MCF 10A (cell line): Measurements from ENCODE around the gene KIF21A. TPM values are rescaled to one million over a fixed set of nuclear protein-coding genes. Genes with fewer than 3 reads are reported as not detected.

Source experiments
- BruUV-seq: library from RNA; stranded (reverse); fragments of 400-500 nt; replicated peaks from 2 replicates; lab custom pipeline; 2021; lab: Mats Ljungman, UMichigan
- CTCF ChIA-PET: fragments of 300-600 bp; sonication (Branson Sonifier 250); formaldehyde crosslinking; extraction: SDS; loops from one replicate; lab custom pipeline; 2021; ENCODE audit warnings: antibody characterized with exemption, inconsistent platforms; lab: Yijun Ruan, JAX
- POLR2A ChIA-PET: fragments of 300-600, 350-650 bp; sonication (Branson Sonifier 250); formaldehyde crosslinking; extraction: SDS; loops from one replicate; lab custom pipeline; 2020; ENCODE audit warnings: antibody characterized with exemption, inconsistent platforms; lab: Yijun Ruan, JAX
- DNase-seq: peaks from one replicate; pipeline ENCODE4 v3.0.0-alpha.2; 2018; ENCODE audit not compliant: unreplicated experiment
- H3K27ac Mint-ChIP-seq: one replicate; pipeline ENCODE4 v1.8.0; 2022; ENCODE audit warnings: mild to moderate bottlenecking, low read depth, mixed read lengths; ENCODE audit not compliant: unreplicated experiment
- H3K27me3 Mint-ChIP-seq: one replicate; pipeline ENCODE4 v1.8.0; 2022; ENCODE audit warnings: mixed read lengths; ENCODE audit not compliant: insufficient read depth, unreplicated experiment
- H3K36me3 Mint-ChIP-seq: one replicate; pipeline ENCODE4 v1.8.0; 2022; ENCODE audit warnings: mild to moderate bottlenecking, moderate library complexity, mixed read lengths; ENCODE audit not compliant: insufficient read depth, unreplicated experiment
- H3K4me1 Mint-ChIP-seq: one replicate; pipeline ENCODE4 v1.8.0; 2022; ENCODE audit warnings: mixed read lengths; ENCODE audit not compliant: insufficient read depth, unreplicated experiment
- H3K4me3 Mint-ChIP-seq: one replicate; pipeline ENCODE4 v1.8.0; 2022; ENCODE audit warnings: mild to moderate bottlenecking, moderate library complexity, mixed read lengths; ENCODE audit not compliant: unreplicated experiment
- H3K9me3 Mint-ChIP-seq: one replicate; pipeline ENCODE4 v1.8.0; 2022; ENCODE audit warnings: mixed read lengths; ENCODE audit not compliant: unreplicated experiment
- intact Hi-C: fragments of 100-400 bp; cut with micrococcal nuclease; formaldehyde crosslinking; loops from 2 replicates; pipeline ENCODE4 v1.14.1; 2022
- total RNA-seq: library from RNA; stranded (reverse); gene quantifications from 2 replicates; pipeline ENCODE4 v1.2.3, GENCODE V29; 2022
- TF ChIP-seq, protein P1 (sequence below): fragments of 200-600 bp; IDR thresholded peaks from one replicate; pipeline ENCODE4 v1.8.0; 2022; ENCODE audit warnings: antibody characterized with exemption, mild to moderate bottlenecking; ENCODE audit not compliant: unreplicated experiment

KIF21A gene
- total RNA-seq, 1 experiment from 2014 or later: 53.8 TPM

GRCh38 chr12:39464976-39465695 is 22.2 kb upstream of the KIF21A start:
- Mint-ChIP-seq H3K9me3 (no peaks in the 10 kb centered on the region), H3K27me3 (no peaks in the 10 kb centered on the region), H3K4me1 (peaks cover 13% of the 10 kb centered on the region), H3K4me3 (no peak overlapping the region), H3K36me3 (no peaks in the 10 kb centered on the region), H3K27ac (no peak overlapping the region)
- POLR2A ChIA-PET: interaction anchor here (0.8 to 1.5 kb wide), 4 partner anchors 25 to 155 kb away, joined by 3 to 5 read pairs (median 4); partner anchors contain the start of gene ABCD2
- no TSS peak for BruUV-seq
- intact Hi-C loops: no loop called here
- DNase-seq: peak; percentile 29
- CTCF ChIA-PET: interaction anchor here (0.6 to 1.6 kb wide), 6 partner anchors 21 to 147 kb away, joined by 3 to 5 read pairs (median 3); no protein-coding TSS in a partner anchor
- TF ChIP-seq, protein P1, sequence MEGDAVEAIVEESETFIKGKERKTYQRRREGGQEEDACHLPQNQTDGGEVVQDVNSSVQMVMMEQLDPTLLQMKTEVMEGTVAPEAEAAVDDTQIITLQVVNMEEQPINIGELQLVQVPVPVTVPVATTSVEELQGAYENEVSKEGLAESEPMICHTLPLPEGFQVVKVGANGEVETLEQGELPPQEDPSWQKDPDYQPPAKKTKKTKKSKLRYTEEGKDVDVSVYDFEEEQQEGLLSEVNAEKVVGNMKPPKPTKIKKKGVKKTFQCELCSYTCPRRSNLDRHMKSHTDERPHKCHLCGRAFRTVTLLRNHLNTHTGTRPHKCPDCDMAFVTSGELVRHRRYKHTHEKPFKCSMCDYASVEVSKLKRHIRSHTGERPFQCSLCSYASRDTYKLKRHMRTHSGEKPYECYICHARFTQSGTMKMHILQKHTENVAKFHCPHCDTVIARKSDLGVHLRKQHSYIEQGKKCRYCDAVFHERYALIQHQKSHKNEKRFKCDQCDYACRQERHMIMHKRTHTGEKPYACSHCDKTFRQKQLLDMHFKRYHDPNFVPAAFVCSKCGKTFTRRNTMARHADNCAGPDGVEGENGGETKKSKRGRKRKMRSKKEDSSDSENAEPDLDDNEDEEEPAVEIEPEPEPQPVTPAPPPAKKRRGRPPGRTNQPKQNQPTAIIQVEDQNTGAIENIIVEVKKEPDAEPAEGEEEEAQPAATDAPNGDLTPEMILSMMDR: no peak

DNA sequence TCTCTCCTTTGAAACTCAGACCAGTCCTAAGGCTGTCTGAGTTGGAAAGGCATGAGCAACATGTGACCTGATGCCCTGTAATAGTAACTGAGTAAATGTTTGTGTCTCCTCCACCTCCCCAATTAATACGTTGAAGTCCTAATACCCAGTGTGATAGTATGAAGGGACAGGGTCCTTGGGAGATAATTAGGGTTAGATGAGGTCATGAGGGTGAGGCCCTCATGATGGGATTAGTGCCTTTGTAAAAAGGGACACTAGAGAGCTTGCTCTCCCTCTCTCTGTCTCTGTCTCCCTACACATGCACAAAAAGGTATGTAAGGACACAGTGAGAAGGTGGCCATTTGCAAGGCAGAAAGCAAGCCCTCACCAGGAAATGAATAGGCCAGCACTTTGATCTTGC is 18.1 kb upstream of the KIF21A start:
- intact Hi-C loops: no loop called here
- Mint-ChIP-seq H3K4me3 (no peak overlapping the region), H3K27me3 (no peaks in the 10 kb centered on the region), H3K27ac (no peak overlapping the region), H3K36me3 (no peaks in the 10 kb centered on the region), H3K9me3 (no peaks in the 10 kb centered on the region), H3K4me1 (peaks cover 6% of the 10 kb centered on the region)
- no peak for DNase-seq
- no TSS peak for BruUV-seq
- TF ChIP-seq, protein P1: no peak
- POLR2A ChIA-PET: interaction anchor here (1.0 kb wide), 2 partner anchors 16 to 30 kb away, joined by 3 to 5 read pairs; no protein-coding TSS in a partner anchor
- CTCF ChIA-PET: no interaction called here

DNA sequence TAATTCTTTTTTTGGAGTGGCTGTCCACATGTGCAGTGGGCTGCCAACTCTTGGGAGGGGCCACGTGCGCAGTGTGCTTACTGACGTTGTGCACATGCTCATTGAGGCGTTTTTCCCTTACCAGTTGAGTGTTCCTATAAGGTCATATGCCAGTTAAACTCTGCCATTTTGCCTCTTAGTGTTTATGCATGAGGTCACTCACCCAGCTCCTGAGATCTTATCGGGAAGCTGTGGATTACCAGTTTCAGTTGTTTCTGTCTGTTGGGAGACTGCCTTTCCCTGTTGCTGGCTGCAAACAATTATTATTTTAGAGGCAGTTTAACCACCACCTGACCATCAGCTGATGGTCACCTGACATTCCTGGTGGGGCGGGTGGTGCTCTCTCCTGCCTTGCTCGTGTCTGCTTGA is 16.1 kb upstream of the KIF21A start:
- Mint-ChIP-seq H3K4me3 (no peak overlapping the region), H3K36me3 (no peaks in the 10 kb centered on the region), H3K27ac (no peak overlapping the region), H3K27me3 (no peaks in the 10 kb centered on the region), H3K9me3 (no peaks in the 10 kb centered on the region), H3K4me1 (no peaks in the 10 kb centered on the region)
- ChIA-PET POLR2A (no interaction called here), CTCF (no interaction called here)
- BruUV-seq: no TSS peak
- TF ChIP-seq, protein P1: no peak
- intact Hi-C loops: no loop called here
- DNase-seq: no peak

- no peaks in the 10 kb centered on the region for H3K9me3 Mint-ChIP-seq
- POLR2A ChIA-PET: interaction anchor here (0.6 to 1.2 kb wide), 3 partner anchors 9 to 153 kb away, joined by 3 to 4 read pairs (median 4); no protein-coding TSS in a partner anchor
- no peaks in the 10 kb centered on the region for H3K36me3 Mint-ChIP-seq
- no peak for DNase-seq
- BruUV-seq: no TSS peak
- H3K27me3 Mint-ChIP-seq: no peaks in the 10 kb centered on the region
- H3K27ac Mint-ChIP-seq: no peak overlapping the region
- CTCF ChIA-PET: interaction anchor here (0.6 to 1.0 kb wide), 2 partner anchors 8 to 85 kb away, joined by 3 read pairs; no protein-coding TSS in a partner anchor
- H3K4me1 Mint-ChIP-seq: no peaks in the 10 kb centered on the region
- intact Hi-C loops: no loop called here
- TF ChIP-seq, protein P1: no peak
- no peak overlapping the region for H3K4me3 Mint-ChIP-seq
These were observed 9.1 kb upstream of the KIF21A start for GRCh38 chr12:39451977-39452376.
